Panc1 (cell line): ENCODE data around the gene RRP8.

Source experiments
- CTCF ChIP-seq: fragments of 450-650 bp; IDR thresholded peaks from 2 replicates; pipeline ENCODE4 v1.5.1; 2017; ENCODE audit warnings: mild to moderate bottlenecking
- POLR2AphosphoS5 ChIP-seq: IDR thresholded peaks from 2 replicates; pipeline ENCODE4 v1.6.1; 2012; ENCODE audit warnings: mild to moderate bottlenecking, low read depth, low read length, moderate library complexity

GRCh38 chr11:6652182-6652581 is 48.8 kb upstream of the RRP8 start:
- TF ChIP-seq CTCF = no peak
- no peak for TF ChIP-seq POLR2AphosphoS5
